ENCODE data around the gene CDKN2B-AS1.

CDKN2B-AS1 gene

DNA sequence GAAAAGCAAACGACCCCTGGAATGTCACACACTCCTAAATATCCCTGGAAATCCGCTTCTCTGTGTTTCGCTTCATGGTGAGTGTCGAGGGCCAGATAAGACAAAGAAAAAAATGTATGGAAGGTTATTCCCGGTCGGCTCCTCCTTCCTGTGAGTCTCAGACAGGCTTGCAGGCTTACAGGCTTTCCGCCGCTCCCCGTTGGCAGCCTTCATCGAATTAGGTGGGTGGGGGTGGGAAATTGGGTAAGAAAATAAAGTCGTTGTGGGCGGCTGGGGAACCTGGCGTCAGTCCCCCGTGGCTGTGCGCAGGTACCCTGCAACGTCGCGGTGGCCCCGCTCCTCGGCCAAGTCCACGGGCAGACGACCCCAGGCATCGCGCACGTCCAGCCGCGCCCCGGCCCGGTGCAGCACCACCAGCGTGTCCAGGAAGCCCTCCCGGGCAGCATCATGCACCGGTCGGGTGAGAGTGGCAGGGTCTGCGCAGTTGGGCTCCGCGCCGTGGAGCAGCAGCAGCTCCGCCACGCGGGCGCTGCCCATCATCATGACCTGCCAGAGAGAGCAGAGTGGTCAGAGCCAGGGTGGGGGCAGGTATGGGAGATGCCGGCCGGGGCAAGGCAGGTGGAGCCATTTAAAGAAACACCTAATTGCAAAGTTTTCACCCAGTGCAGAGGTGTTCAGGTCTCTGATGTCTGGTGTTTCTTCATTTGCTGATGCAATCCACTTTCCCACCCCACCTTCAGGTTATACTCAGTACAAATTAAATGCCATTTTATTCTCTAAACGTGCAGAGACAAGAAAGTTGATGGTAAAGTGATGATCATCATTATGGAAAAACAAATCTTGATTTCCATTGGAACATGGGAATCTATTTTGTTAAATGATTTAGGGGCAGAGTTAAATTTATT, 11.4 kb downstream of the CDKN2B-AS1 start:
- DNase-seq (ENCODE audit: low spot score): no peak

DNA sequence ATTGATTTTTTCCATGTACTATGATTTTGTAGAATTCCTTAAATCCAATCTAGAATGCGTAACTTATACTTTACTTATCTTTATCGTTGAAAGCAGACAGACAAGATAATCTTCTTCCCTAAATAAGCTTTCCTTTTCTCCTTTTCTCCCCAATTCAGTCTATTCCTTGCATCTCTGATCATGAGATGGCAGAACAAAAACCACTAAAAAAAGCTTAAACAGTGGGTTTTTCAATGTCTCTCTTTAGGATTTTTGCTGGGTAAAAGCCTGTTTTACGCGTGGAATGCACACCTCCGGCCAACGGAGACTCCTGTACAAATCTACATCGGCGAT, 13.8 kb downstream of the CDKN2B-AS1 start:
- no peak for DNase-seq (ENCODE audit: low spot score)

DNA sequence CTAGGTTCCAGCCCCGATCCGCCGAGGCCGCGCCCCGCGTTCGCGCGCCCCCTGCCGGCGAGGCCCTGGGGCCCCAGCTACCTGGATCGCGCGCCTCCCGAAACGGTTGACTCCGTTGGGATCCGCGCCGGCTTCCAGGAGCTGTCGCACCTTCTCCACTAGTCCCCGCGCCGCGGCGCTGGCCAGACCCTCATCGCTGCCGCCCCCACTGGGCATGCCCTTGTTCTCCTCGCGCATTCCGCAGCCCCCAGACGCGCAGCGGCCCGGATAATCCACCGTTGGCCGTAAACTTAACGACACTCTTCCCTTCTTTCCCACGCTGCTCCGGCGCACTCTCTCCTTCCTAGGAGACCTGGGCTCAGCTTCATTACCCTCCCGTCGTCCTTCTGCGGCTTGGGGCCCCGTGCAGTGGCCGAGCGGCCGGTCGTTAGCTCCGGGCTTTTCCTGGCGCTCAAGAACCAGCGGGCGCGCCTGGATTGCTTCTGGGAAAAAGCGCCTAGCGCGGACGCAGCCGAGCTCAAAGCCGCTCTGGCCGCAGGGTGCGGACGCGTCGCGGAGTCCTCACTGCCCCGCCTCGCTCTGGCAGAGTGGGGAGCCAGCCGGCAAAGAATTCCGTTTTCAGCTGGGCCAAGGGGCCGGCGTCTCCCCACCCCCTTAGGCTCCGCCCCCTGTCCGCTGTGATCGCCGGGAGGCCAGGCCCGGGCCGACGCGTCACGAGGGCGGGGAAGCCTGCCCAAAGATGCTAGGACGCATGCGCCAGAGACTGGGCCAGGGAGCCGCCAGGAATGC, 14.3 kb downstream of the CDKN2B-AS1 start, which contains the start of gene CDKN2B:
TSS of gene CDKN2B (minus strand) at position 589 of the 789 bp plus-strand sequence. CDS start at position 237, 352 bp downstream.
- DNase-seq (ENCODE audit: low spot score): peak; percentile 95

DNA sequence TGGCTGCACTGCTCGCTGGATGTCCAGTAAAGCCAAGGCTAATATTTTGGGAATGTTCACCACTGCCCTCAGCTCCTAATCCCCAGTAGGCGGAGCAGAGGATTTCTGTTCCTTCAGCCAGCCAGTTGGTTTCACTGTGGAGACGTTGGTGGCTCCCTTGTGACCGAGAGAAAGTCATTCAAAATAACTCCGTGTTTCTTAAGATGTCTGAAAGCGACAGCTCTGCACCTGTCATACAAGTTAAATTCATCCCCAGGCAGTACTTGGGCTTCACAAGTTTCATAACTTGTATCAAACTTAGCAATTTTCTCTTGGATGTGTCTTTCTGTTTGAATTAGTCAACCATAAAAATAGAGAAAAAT, 14.9 kb downstream of the CDKN2B-AS1 start:
- DNase-seq (ENCODE audit: low spot score): no peak

DNA sequence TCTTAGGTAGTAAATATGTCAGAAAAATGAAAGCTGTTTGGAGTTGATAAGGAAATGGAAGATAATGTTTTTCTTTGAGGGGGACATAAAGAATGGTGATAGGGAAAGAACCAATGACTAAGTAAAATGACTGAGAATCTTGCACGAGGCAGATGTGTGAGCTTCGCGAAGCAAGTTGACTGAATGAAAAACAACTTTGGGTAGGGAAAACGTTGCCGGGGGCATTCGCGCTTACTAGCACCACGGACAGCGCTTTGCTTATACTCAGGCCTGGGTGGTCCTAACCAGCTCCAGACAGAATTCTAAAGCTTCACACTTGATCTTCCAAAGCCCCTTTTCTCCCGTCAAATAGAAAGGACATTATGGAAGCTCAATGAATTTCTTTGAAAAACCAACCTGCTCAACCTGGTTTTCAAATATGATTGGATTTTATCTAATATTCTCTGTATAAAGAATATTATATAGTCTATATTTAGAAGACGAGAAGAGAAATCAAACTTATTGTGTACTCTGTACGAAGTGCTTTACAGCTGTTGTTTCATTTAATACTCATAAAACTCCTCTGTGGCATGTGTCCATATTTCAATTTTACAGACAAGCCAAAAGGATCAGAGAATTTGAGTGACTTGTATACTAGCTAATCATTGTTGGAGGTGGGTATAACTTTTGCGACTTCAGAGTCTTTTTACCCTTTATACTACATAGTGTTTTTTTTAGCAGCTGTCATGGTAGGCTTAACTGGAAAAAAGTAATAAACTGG, 16.5 kb downstream of the CDKN2B-AS1 start:
- DNase-seq (ENCODE audit: low spot score): no peak

DNA sequence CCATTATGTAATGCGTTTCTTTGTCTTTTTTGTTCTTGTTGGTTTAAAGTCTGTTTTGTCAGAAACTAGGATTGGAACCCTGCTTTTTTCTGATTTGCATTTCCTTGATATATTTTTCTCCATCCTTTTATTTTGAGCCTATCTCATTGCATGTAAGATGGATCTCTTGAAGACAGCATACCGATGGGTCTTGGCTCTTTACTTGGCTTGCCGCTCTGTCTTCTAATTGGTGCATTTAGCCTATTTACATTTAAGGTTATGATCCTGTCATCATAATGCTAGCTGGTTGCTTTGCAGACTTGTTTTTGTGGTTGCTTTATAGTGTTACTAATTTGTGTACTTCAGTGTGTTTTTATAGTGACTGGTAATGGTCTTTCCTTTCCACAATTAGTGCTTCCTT, 27.8 kb downstream of the CDKN2B-AS1 start:
- no peak for DNase-seq (ENCODE audit: low spot score)

DNA sequence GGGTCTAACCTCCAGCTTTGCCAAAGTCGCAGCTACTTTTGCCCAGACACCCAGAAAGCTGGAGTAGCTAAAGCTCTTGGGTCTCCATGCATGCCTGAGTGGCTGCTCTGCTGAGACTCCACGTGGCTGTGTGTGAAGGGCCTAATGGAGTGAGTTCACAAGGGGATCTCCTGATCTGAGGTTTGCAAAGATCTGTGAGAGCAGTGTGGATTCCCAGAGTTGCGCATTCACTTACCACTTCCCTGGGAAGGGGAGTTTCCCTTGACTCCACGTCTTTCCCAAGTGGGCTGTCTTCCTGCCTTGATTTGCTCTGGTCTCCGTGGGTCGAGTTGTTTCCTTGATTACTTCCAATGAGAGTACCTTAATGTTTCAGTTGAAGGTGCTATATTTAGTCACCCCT, 32.1 kb downstream of the CDKN2B-AS1 start:
- no peak for DNase-seq (ENCODE audit: low spot score)

DNA sequence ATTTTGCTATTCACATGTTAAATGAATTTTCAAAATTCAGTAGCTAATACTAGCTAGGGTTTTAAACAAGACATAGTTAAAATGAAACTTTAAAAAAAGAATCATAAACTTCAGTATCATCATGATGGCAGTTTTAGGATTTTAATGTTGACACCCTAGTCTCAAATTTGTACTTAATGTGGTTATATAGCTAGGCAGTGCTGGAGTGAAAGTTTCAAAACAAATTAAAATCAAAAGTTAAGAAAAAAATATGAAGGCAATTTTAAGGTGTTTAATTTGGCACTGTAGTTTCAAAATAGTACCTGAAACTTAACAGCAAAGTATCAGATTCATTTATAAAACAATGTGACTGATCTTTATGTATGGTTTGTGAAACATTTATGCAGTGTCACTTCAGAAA, 33.8 kb downstream of the CDKN2B-AS1 start:
- DNase-seq (ENCODE audit: low spot score): no peak

DNA sequence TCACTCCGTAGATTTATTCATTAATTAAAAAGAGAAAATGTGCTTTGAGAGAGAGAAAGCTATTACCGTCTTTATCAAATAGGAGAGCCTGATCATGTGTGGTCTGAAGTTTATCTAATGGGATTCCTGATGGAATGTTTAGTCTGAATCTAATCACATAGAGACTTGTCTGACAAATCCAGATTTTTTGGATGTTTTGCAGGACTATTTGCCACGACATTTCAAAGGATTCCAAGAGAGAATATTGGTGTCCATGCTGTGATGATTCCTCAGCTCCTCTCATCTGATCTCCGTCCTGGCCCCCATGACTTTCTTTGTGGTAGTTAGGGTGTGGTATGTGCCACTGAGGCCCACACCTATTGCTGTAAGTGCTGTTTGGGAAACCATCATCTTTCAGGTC, 34.6 kb downstream of the CDKN2B-AS1 start:
- no peak for DNase-seq (ENCODE audit: low spot score)

DNA sequence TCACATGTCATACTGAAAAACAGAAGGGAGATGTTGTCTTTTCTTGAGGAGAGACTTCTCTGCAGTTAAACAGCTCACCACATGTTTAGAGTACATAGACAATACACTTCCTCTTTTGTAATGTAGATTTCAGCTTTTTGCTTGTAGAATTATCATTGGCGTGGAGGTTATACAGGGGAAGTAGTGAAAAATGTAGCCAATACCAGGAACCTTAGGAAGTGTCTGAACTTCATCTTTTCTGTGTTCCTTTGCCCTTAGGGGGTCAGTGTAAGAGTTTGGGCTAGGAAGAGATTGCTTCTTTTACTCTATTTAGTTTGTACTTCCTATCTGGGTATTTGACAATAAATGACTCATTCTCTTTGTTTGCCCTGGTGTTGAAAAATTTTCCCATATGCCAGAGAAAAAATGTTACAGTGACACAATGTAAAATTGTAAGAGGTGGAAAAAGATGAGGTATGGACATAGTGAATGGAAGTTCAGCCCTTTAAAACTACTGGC, 35.6 kb downstream of the CDKN2B-AS1 start:
- no peak for DNase-seq (ENCODE audit: low spot score)

DNA sequence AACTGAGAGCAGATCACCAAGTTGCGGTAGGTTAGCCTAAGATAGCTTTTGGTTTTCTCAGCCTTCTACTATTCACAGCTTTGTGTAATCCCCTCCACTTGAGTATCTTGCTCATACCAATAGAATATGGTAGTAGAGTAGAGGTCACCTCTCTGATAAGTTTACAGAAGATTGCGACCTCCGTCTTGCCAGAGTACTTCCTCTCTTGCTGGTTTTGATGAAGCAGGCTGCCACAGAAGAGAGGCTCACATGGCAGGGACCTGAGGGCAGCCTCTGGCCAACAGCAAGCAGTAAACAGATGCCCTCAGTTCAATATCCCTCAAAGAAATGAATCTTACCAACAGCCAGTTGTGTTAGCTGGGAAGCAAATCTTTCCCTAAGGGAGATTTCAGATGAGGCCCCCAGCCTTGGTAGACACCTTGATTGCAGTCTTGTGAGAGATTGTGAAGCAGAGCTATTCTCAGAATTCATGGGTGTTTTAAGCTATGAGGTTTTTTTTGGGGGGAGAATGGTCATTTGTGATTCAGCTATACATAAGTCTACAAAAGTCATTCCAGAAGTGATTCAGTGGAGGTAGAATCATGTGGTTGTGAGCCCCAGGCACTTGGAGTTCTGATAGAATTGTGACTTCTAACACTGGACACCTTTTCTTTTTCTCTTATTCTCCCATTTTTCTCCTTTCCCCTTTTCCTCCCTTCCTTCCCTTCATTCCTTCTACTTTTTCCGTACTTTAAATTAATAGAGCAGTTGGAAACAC, 37.2 kb downstream of the CDKN2B-AS1 start:
- no peak for DNase-seq (ENCODE audit: low spot score)

DNA sequence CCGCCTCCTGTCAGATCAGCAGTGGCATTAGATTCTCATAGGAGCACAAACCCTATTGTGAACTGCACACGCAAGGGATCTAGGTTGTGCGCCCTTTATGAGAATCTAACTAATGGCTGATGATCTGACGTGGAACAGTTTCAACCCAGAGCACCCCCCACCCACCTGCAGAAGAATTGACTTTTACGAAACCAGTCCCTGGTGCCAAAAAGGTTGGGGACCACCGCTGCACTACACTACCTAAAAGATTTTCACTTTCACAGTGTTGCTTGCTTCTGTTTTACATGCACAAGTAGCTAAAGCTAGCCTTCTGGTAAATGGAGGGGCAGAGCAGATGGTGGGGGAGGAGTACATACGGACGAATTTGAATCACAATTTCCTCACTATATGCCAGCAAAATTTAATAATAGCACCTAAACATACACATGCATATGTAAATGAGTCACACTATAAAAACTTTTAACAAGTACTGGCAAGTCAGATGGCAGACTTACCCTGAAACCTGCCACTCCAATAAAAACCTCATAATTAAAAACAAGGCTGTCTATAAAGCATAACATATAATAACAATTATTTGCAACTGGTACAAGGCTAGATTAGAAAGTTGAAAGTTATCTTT, 38.5 kb downstream of the CDKN2B-AS1 start:
- no peak for DNase-seq (ENCODE audit: low spot score)

DNA sequence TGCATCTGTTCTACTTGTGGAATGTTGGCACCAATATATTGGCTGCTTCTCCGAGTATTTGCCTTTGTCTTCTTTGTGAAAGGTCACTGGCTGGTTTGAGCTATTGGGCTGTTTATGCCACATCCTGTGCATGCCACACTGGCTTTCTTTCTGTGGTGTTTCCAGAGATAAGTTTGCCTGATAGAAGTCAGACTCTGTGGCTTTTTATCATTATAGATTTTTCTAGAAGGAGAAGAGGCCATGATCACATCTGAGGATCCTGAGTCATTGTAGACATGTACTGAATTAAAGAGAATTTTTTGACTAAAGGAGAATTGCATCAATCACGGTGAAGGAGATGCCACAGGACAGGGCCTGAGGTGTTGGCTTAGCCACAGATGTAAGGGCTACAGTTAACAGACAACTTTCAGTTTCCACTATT, 41.0 kb downstream of the CDKN2B-AS1 start:
- no peak for DNase-seq (ENCODE audit: low spot score)

DNA sequence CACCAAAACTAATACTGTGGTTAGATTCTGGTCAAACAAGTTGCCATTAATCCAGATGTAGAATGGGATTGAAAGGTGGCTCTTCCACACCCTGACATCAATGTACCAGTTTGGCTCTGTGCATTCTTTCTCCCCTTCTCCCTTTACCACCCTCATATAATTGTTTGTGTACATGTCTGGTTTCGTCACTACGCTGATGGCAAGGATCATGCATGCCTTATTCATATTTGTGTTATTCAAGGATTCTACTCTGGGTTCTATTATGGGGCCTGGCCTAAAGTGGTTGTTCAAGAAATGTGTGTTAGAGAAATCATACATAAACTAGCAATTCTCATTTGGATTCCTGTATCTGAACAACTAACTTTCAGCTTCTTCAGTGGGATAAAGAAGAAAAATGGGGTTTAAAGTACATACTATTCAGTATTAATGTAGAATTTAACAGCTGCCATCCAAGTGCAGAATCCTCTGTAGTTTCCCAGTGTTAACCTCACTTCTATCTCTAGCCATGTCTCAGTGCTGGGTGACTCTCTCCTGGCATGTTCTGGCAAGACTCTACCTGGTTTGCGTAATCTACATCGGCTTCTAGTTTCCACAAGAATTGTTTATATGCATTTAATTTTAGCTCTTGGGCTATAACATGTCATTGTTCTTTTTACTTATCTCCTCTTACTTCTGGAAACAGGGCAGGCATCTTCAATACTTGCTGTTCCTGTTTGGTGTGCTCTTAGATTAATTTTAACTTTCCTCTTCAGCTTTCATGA, 42.5 kb downstream of the CDKN2B-AS1 start:
- DNase-seq (ENCODE audit: low spot score): no peak

DNA sequence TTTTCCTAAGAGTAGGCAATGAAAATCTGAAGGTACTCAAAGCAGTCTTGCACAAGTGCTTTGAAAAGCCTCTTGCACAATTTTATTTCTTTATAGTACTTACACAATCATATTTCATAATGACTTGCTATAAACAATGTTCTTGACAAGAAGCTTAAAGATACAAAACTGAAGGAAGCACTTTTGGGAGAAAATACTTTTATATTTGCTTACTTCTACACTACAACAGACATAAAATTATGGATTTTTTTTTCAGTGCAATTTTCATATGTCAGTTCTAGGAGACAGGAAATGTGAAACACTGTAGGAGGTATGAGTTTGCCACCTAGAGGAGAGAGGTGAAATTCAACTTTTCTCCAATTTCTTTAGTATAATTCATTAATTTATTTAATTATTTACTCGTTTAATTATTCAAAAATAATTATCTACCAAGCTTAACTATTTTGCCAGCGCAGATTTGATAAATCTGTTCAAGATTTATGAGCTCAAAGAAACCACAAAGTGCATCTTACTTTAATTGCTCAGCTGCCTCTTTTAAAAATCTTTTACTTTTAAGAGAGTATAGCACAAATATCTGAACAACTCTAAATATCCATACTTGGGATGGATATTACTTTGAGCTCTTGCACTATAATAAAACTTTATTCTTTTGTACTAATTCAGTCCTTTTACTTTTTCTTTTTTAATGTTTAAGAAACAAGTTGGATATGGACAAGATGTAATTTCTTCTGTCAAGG, 43.5 kb downstream of the CDKN2B-AS1 start:
- DNase-seq (ENCODE audit: low spot score): peak; percentile 67

DNA sequence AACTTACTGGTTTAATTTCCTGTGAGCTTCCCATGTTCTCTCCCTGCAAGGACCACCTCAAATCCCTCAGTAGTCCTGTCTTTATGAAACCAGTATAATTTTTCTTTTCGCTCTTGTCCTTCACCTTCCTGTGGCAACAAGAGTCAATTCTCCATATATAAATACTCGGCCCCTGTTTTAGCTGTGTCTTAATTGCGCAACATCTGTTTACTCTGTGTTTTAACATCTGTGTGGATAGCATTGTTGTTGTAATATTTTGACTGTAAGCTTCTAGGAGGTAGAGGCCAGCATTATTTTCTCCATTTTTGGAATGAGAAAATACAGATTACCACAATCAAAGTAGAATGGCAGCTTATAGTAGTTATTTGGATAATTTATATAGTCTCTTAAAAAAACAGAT, 44.7 kb downstream of the CDKN2B-AS1 start:
- no peak for DNase-seq (ENCODE audit: low spot score)

DNA sequence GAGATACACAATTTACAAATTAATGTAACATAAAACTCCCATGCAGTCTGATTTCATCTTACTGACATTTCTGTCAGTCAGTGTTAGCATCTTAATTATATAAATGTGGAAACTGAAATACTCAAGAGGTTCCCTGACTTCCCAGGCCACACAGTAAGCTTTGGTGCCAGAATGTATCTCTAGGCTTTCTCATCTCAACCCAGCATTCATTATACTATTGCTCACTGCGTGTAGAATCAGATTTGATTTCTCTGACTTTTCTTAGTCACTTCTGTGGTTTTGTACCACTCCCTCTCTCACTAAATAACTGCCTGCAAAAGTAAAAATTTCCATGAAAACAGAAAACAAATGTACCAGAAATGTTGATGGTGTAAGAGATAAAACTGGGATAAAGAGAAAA, 46.2 kb downstream of the CDKN2B-AS1 start:
- no peak for DNase-seq (ENCODE audit: low spot score)

DNA sequence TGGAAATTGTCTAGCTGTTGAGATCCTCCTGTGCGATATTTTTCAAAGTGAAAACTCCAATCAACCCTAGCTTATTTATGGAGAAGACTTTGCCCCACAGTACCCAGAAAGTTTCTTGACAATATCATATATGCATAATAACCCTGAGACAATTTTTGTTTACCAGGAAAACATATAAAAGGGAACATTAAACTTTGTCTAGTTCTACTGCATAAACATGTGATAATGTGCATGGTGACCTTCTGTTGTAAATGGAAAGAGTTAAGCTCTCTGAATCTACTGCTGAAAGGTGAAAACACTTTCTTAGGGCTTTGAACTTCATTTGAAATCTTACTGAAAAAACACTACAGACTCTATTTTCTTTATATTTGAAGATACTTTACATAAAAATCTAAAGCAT, 46.8 kb downstream of the CDKN2B-AS1 start:
- DNase-seq (ENCODE audit: low spot score): no peak

DNA sequence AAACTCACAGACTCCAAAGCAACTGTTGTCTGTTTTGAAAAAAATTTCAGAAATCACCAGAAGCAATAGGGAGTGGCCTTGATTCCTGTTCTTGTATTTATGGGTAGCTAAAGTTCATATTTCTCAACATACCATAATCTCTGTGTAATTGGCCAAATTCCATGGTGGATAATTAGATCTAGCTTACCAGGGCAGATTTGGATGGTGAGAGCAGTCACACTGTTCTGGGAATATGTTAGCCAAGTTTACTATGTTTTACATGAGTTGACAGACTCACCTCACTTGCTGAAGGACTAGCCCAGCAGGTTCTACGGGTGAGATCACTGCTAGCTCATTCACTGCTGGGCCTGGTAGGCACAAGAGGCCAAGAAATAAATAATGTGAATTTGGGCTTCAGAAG, 47.2 kb downstream of the CDKN2B-AS1 start:
- no peak for DNase-seq (ENCODE audit: low spot score)

DNA sequence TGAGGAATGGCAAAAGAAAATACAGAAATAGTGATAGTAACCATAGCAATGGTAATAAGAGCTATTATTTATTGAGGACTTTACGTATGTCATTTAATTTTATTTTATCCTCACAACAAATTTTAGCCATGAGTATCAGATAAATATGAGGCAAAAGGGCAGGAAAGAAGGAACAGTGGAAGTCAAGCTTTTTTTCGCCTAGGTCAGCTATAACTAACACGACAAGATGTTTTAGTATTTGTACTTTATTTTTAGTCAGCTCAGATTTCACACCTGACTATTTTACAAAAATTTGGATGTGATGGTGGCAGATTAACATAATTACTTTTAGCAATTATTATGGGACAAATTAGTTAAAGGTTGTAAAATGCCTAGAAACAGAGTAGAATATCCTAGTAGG, 49.3 kb downstream of the CDKN2B-AS1 start:
- DNase-seq (ENCODE audit: low spot score): no peak

All from kidney capillary endothelial cell (primary cell).